Calu3 (cell line): ENCODE measurements around the gene NBEAL2. TPM values are rescaled to one million over a fixed set of nuclear protein-coding genes. Genes with fewer than 3 reads are reported as not detected.

Experiments used
- BruUV-seq: library from RNA; stranded (reverse); fragments of 400-500 nt; replicated peaks from 2 replicates; lab custom pipeline; 2021; lab: Mats Ljungman, UMichigan
- CTCF ChIA-PET: fragments of 300-600 bp; sonication (Branson Sonifier 250); formaldehyde crosslinking; loops from one replicate; lab custom pipeline; 2022; ENCODE audit warnings: antibody characterized with exemption; lab: Charles Lee
- DNase-seq: peaks from one replicate; pipeline ENCODE4 v3.0.0; 2022
- H3K27ac Mint-ChIP-seq: one replicate; pipeline ENCODE4 v1.8.0; 2022; ENCODE audit warnings: mixed read lengths; ENCODE audit not compliant: unreplicated experiment
- H3K27me3 Mint-ChIP-seq: one replicate; pipeline ENCODE4 v1.8.0; 2022; ENCODE audit warnings: mixed read lengths; ENCODE audit not compliant: unreplicated experiment
- H3K36me3 Mint-ChIP-seq: one replicate; pipeline ENCODE4 v1.8.0; 2022; ENCODE audit warnings: mild to moderate bottlenecking, moderate library complexity, mixed read lengths; ENCODE audit not compliant: insufficient read depth, unreplicated experiment
- H3K4me1 Mint-ChIP-seq: one replicate; pipeline ENCODE4 v1.8.0; 2022; ENCODE audit warnings: mild to moderate bottlenecking, low read depth, mixed read lengths; ENCODE audit not compliant: unreplicated experiment
- H3K4me3 Mint-ChIP-seq: one replicate; pipeline ENCODE4 v1.8.0; 2022; ENCODE audit warnings: mild to moderate bottlenecking, low read depth, moderate library complexity, mixed read lengths; ENCODE audit not compliant: unreplicated experiment
- H3K9me3 Mint-ChIP-seq: one replicate; pipeline ENCODE4 v1.8.0; 2022; ENCODE audit warnings: low read depth, mixed read lengths; ENCODE audit not compliant: unreplicated experiment
- intact Hi-C: fragments of 100-400 bp; cut with micrococcal nuclease; formaldehyde crosslinking; loops from one replicate; pipeline ENCODE4 v1.10.0; 2022; ENCODE audit not compliant: unreplicated experiment
- total RNA-seq: library from RNA; stranded (reverse); gene quantifications from 2 replicates; pipeline ENCODE4 v1.2.3, GENCODE V29; 2022
- TF ChIP-seq, protein P1 (sequence below): fragments of 200-600 bp; IDR thresholded peaks from one replicate; pipeline ENCODE4 v1.8.0; 2022; ENCODE audit warnings: antibody characterized with exemption; ENCODE audit not compliant: unreplicated experiment

NBEAL2 gene
- total RNA-seq, 1 experiment from 2014 or later = 143 TPM

DNA sequence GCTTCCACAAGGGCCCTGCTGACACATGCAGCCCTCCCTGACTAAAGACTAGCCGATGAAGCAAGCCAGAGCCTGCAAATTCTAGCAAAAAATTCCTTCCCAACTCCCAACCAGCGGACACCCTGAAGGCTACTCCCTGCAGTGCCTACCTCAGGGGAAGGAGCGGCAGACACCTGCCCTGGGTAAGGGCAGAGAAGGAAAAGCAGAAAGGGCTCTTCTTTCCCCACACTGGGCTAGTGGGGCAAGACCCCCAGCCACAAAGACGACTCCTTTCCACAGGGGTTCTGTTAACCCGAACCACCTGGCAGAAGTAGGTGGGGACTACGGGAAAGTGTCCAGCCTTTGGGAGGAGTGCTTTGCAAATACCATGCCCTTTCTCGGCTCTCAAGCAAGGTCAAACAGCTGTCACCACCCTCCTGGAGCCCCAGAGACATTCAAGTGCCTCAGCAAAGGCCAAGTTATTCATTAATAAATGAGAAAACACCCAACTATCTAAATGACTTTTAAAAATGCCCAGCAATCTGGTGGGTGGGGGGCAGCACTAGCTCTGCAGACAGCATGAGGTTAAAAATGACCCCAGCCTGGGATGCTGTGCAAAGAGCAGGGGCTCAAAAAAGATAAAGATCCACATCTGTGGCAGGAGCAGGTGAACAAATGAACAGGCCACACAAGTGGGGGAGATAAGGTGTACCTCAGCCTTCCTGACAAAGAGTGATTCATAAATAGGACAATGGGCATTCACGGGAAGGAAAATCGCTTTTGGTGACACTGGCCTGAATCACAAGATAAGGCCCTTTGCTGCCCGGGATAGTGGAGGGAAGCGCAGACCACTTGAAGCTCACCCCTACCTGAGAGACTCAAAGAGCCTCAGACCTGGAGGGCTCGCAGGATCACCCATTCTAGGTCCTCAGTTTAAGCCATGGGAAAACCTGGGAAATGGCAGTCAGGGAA, 36.0 kb upstream of the NBEAL2 start:
- BruUV-seq = no TSS peak
- H3K27me3 Mint-ChIP-seq = no peaks in the 10 kb centered on the region
- no peaks in the 10 kb centered on the region for H3K9me3 Mint-ChIP-seq
- DNase-seq = peak; percentile 57
- TF ChIP-seq, protein P1, sequence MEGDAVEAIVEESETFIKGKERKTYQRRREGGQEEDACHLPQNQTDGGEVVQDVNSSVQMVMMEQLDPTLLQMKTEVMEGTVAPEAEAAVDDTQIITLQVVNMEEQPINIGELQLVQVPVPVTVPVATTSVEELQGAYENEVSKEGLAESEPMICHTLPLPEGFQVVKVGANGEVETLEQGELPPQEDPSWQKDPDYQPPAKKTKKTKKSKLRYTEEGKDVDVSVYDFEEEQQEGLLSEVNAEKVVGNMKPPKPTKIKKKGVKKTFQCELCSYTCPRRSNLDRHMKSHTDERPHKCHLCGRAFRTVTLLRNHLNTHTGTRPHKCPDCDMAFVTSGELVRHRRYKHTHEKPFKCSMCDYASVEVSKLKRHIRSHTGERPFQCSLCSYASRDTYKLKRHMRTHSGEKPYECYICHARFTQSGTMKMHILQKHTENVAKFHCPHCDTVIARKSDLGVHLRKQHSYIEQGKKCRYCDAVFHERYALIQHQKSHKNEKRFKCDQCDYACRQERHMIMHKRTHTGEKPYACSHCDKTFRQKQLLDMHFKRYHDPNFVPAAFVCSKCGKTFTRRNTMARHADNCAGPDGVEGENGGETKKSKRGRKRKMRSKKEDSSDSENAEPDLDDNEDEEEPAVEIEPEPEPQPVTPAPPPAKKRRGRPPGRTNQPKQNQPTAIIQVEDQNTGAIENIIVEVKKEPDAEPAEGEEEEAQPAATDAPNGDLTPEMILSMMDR = no peak
- intact Hi-C loops = loop anchor here (2.0 to 5.0 kb wide), 2 partner anchors 13 to 34 kb away; partner anchors contain the start of genes CCDC12 and NBEAL2
- CTCF ChIA-PET = interaction anchor here (0.7 to 1.7 kb wide), 5 partner anchors 8 to 701 kb away, joined by 3 to 14 read pairs (median 3); partner anchors contain the start of genes CCR3 and NBEAL2
- peaks cover 88% of the 10 kb centered on the region for H3K4me1 Mint-ChIP-seq
- H3K27ac Mint-ChIP-seq = peak overlapping the region; percentile 97
- peak overlapping the region; percentile 63 for H3K4me3 Mint-ChIP-seq
- H3K36me3 Mint-ChIP-seq = peaks cover 69% of the 10 kb centered on the region

DNA sequence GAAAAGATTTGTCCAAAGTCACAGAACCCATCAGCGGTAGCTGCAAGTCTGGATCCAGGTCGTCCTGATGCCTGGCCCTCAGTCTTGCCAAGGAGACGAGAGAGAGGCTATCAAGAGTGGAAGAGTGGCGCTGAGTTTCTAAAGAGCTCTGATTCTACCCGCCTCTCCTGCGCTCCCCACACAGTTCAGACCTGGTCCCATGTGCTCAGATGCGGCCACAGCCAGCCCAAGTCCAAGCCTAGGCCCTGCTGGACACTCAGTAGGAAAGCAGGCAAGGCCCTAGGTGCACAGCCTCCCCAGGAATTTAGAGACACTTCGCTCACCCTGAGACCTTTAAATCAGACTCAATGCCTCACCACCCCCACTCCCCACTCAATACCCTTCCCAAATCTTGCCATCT, 35.3 kb upstream of the NBEAL2 start:
- TF ChIP-seq, protein P1 = no peak
- Mint-ChIP-seq H3K27ac (peak overlapping the region; percentile 97), H3K36me3 (peaks cover 65% of the 10 kb centered on the region), H3K9me3 (no peaks in the 10 kb centered on the region), H3K4me3 (peak overlapping the region; percentile 63), H3K27me3 (no peaks in the 10 kb centered on the region), H3K4me1 (peaks cover 88% of the 10 kb centered on the region)
- DNase-seq = no peak
- BruUV-seq = no TSS peak
- intact Hi-C loops = loop anchor here (2.0 to 5.0 kb wide), 2 partner anchors 13 to 33 kb away; partner anchors contain the start of genes CCDC12 and NBEAL2
- CTCF ChIA-PET = interaction anchor here (0.6 to 1.7 kb wide), 6 partner anchors 9 to 702 kb away, joined by 3 to 14 read pairs (median 4); partner anchors contain the start of genes CCR3 and NBEAL2

DNA sequence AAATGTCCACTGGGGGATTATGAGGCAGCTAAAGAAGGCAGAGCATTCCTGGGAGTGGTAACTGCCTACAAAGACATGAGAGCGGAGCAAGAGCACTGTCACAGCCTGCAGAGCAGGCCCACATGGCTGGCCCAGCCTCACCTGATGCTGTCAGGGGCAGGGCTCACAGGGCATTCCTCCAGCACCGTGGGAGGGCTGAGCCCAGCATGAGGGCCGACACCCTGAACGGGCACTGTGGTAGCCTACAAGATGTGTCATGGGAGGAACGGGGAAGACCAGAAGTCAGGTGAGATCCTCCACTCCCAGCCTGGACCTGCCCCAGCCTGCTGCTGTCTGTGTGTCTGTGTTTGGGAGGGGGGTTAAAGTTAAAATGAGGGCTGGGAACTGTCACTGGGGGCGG, 33.0 kb upstream of the NBEAL2 start:
- CTCF ChIA-PET = interaction anchor here (2.2 kb wide), 1 partner anchor 37 kb away, joined by 7 read pairs; no protein-coding TSS in a partner anchor
- BruUV-seq = no TSS peak
- TF ChIP-seq, protein P1 = no peak
- DNase-seq = peak; percentile 44
- Mint-ChIP-seq H3K4me1 (peaks cover 78% of the 10 kb centered on the region), H3K4me3 (peak overlapping the region; percentile 31), H3K36me3 (peaks cover 59% of the 10 kb centered on the region), H3K9me3 (no peaks in the 10 kb centered on the region), H3K27me3 (no peaks in the 10 kb centered on the region), H3K27ac (peak overlapping the region; percentile 97)
- intact Hi-C loops = no loop called here

DNA sequence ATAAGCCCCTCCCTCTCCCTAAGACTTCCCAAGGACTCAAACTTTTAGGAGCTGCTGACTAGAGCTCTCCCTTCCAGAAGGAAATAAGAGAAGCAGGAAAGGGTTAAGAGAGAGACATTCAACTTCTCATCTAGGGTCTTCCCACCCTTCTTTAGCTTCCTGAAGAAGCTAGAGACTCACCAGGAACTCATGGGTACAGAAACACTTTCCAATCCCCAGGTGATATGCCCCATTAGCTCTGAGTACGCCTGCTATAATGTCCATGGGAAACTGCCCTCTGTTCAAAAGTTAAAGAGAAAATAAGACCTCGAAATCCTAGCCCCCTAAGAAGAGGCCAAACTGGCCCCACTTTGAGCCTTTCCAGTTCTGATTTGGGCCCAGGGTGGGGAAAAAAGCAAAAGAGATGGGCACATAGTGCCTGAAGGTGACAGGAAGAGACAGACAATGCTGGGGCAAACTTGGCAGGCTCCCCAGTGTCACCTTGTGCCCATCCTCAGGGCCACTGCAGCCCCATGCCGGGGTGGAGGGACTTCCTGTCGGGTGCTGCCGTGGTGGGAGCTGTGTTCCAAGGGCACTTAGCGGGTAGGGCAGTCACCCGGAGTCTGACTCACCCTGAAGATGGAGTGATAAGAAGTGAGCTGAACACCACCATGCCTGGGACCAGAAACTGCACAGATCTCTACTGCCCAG, 32.5 kb upstream of the NBEAL2 start:
- peaks cover 75% of the 10 kb centered on the region for H3K4me1 Mint-ChIP-seq
- no TSS peak for BruUV-seq
- H3K4me3 Mint-ChIP-seq = peak overlapping the region; percentile 31
- H3K9me3 Mint-ChIP-seq = no peaks in the 10 kb centered on the region
- CTCF ChIA-PET = interaction anchor here (1.1 to 2.2 kb wide), 4 partner anchors 12 to 38 kb away, joined by 5 to 7 read pairs (median 6); partner anchors contain the start of gene CCDC12
- intact Hi-C loops = no loop called here
- peaks cover 58% of the 10 kb centered on the region for H3K36me3 Mint-ChIP-seq
- H3K27ac Mint-ChIP-seq = peak overlapping the region; percentile 97
- DNase-seq = peak; percentile 60
- no peaks in the 10 kb centered on the region for H3K27me3 Mint-ChIP-seq
- TF ChIP-seq, protein P1 = no peak
